T-cell (primary cell): ENCODE measurements around the gene TMEM19. TPM values are rescaled to one million over a fixed set of nuclear protein-coding genes. Genes with fewer than 3 reads are reported as not detected.

Source experiments
- ATAC-seq, 4 experiments: fragments of 200-7000 bp in 3 of 4; fragments of 150-1000 bp in 1 of 4; cut with Tn5 transposase; replicated peaks in 1 of 4; 1 replicate in 3 of 4; 2 replicates in 1 of 4; pipeline ENCODE4 v1.10.0; 2021; ENCODE audit warnings: moderate library complexity in 3 of 4, mild to moderate bottlenecking in 2 of 4, moderate number of reproducible peaks in 1 of 4
- CTCF ChIA-PET, 2 donors: fragments of 300-600 bp; sonication (Branson Sonifier 250); formaldehyde crosslinking; loops; one replicate each; lab custom pipeline; 2022; ENCODE audit warnings: antibody characterized with exemption in 2 of 2; lab: Charles Lee
- POLR2A ChIA-PET, 2 donors: fragments of 300-600 bp; sonication (Branson Sonifier 250); formaldehyde crosslinking; loops; one replicate each; lab custom pipeline; 2022; ENCODE audit warnings: antibody characterized with exemption in 2 of 2; lab: Charles Lee
- DNase-seq, 35 experiments: peaks; one replicate each; pipeline versions ENCODE4 v3.0.0 to v3.0.0-alpha.2; 2013 to 2023
- H3K27ac ChIP-seq: one replicate; pipeline ENCODE4 v1.5.1; 2013; ENCODE audit warnings: low read length
- H3K27me3 ChIP-seq, 2 experiments: replicated peaks in 1 of 2; 1 replicate in 1 of 2; 2 replicates in 1 of 2; pipeline versions ENCODE4 v1.6.1 to v1.7.0; 2013; ENCODE audit warnings: low read length in 1 of 2, mixed read lengths in 1 of 2; ENCODE audit not compliant: control insufficient read depth in 2 of 2, insufficient read depth in 2 of 2; ENCODE audit errors: extremely low read depth in 1 of 2
- H3K36me3 ChIP-seq, 2 donors: 1 replicate in 1 of 2; 2 replicates in 1 of 2; pipeline versions ENCODE4 v1.6.1 to v1.7.0; 2013; ENCODE audit warnings: low read length in 1 of 2; ENCODE audit not compliant: control insufficient read depth in 2 of 2, insufficient read depth in 1 of 2; ENCODE audit errors: extremely low read depth in 1 of 2
- H3K4me1 ChIP-seq, 2 experiments: 1 replicate in 1 of 2; 2 replicates in 1 of 2; pipeline versions ENCODE4 v1.6.1 to v1.7.0; 2013; ENCODE audit warnings: low read length in 2 of 2, mixed read lengths in 1 of 2; ENCODE audit not compliant: insufficient read depth in 2 of 2, control insufficient read depth in 1 of 2; ENCODE audit errors: extremely low read depth in 1 of 2
- H3K4me3 ChIP-seq, 2 donors: 1 replicate in 1 of 2; 2 replicates in 1 of 2; pipeline versions ENCODE4 v1.5.1 to v1.7.0; 2013; ENCODE audit warnings: mild to moderate bottlenecking in 2 of 2, low read length in 1 of 2, moderate library complexity in 1 of 2; ENCODE audit not compliant: control insufficient read depth in 1 of 2; ENCODE audit errors: extremely low read depth in 1 of 2
- H3K9me3 ChIP-seq: 2 replicates; pipeline ENCODE4 v1.7.0; 2013
- H3K27ac Mint-ChIP-seq, 2 donors: one replicate each; pipeline ENCODE4 v1.8.0; 2020 to 2021; ENCODE audit warnings: mild to moderate bottlenecking in 2 of 2, mixed read lengths in 2 of 2
- H3K27me3 Mint-ChIP-seq, 2 donors: one replicate each; pipeline ENCODE4 v1.8.0; 2021 to 2022; ENCODE audit warnings: mixed read lengths in 2 of 2
- H3K36me3 Mint-ChIP-seq: one replicate; pipeline ENCODE4 v1.8.0; 2021; ENCODE audit warnings: mixed read lengths
- H3K4me1 Mint-ChIP-seq, 3 donors: one replicate each; pipeline ENCODE4 v1.8.0; 2020 to 2022; ENCODE audit warnings: mixed read lengths in 3 of 3, mild to moderate bottlenecking in 1 of 3
- H3K4me3 Mint-ChIP-seq, 3 donors: one replicate each; pipeline ENCODE4 v1.8.0; 2020 to 2022; ENCODE audit warnings: mild to moderate bottlenecking in 3 of 3, mixed read lengths in 3 of 3, moderate library complexity in 3 of 3
- H3K9me3 Mint-ChIP-seq, 3 donors: one replicate each; pipeline ENCODE4 v1.8.0; 2020 to 2022; ENCODE audit warnings: mixed read lengths in 3 of 3
- WGBS: methylation state at CpG from one replicate; pipeline ENCODE4 v1.1.5; 2013; ENCODE audit warnings: missing lambda C conversion rate; ENCODE audit not compliant: insufficient coverage; 5-methylcytosine and 5-hydroxymethylcytosine counted together
- total RNA-seq, 35 experiments: library from RNA in 6 of 35; stranded (reverse) in 6 of 35; fragments of 120-200 nt in 1 of 35; gene quantifications; one replicate each; pipeline versions ENCODE4 v1.2.1 to v1.2.4 and lab custom pipeline; 2013 to 2026

TMEM19 gene
- total RNA-seq, 5 donors from 2014 or later (not counting 1 experiment from before 2014, with no cell fraction given), result 14.1 to 21.5 (median 17.7) TPM

DNA sequence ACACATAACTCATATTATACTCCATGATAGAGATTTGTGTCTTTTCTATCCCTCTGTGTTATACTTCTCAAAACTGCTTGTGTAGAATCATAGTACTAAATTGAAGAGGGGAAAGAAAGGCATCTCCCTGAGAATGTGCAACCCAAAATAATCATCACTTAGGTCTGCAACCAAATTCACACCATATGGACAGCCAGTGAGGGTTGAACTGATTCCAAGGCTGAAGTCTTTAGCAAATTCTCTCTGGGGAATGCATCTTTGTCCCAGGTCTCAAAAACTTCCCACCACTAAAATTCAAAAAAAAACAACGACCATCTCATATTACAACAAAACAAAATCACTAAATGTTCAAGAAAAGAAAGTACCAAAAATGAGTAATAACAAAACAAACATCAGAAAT is 33.2 kb upstream of the TMEM19 start:
- peaks cover 26 to 52% (median 50%) of the 10 kb centered on the region in 3 donors for H3K4me1 Mint-ChIP-seq
- H3K27me3 ChIP-seq, result no peaks in the 10 kb centered on the region
- no CpG with 5 or more reads among the region's 1 CpG for WGBS
- CTCF ChIA-PET, result interaction anchor here in 1 of 2 donors (0.6 to 0.7 kb wide), 2 partner anchors 16 to 107 kb away, joined by 3 to 5 read pairs; no protein-coding TSS in a partner anchor
- H3K4me1 ChIP-seq, result peaks cover 3% of the 10 kb centered on the region in 2 experiments
- H3K27ac ChIP-seq, result no peak overlapping the region
- H3K4me3 Mint-ChIP-seq, result no peak overlapping the region
- no peak for ATAC-seq
- no peaks in the 10 kb centered on the region for H3K27me3 Mint-ChIP-seq
- no peak overlapping the region for H3K4me3 ChIP-seq
- peaks cover 10 to 30% of the 10 kb centered on the region in 2 donors for H3K36me3 ChIP-seq
- H3K36me3 Mint-ChIP-seq, result peaks cover 34% of the 10 kb centered on the region
- POLR2A ChIA-PET, result interaction anchor here in 1 of 2 donors (1.0 kb wide), 1 partner anchor 11 kb away, joined by 3 read pairs; the partner anchor contains the start of gene ZFC3H1
- no peaks in the 10 kb centered on the region for H3K9me3 ChIP-seq
- H3K9me3 Mint-ChIP-seq, result no peaks in the 10 kb centered on the region
- DNase-seq, result no peak
- H3K27ac Mint-ChIP-seq, result no peak overlapping the region

DNA sequence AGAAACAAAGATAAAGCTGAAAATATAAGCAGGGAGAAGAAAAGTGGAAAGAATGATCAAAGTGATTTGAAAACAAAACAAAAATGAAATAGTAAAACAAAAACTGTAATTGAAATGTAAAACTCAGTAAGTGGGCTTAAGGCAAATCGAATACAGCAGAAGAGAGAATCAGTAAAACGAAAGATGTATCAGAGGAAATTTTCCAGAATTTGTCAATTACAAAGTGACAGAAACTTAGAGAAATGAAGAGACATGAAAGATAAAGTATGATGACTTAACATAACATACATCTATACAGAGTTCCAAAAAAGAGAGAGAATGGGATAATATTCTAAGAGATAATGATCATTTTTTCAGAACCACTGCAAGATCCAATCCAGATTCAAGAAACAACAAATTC is 32.7 kb upstream of the TMEM19 start:
- H3K27me3 ChIP-seq, result no peaks in the 10 kb centered on the region
- no peak for DNase-seq
- no peaks in the 10 kb centered on the region for H3K9me3 ChIP-seq
- H3K36me3 Mint-ChIP-seq, result peaks cover 34% of the 10 kb centered on the region
- no peak overlapping the region for H3K4me3 ChIP-seq
- ATAC-seq, result no peak
- no peak overlapping the region for H3K4me3 Mint-ChIP-seq
- ChIA-PET CTCF (interaction anchor here in 1 of 2 donors (0.6 to 0.7 kb wide), 2 partner anchors 16 to 107 kb away, joined by 3 to 5 read pairs; no protein-coding TSS in a partner anchor), POLR2A (interaction anchor here in 1 of 2 donors (1.0 kb wide), 1 partner anchor 10 kb away, joined by 3 read pairs; the partner anchor contains the start of gene ZFC3H1)
- H3K4me1 Mint-ChIP-seq, result peaks cover 26 to 49% (median 48%) of the 10 kb centered on the region in 3 donors
- H3K27ac Mint-ChIP-seq, result no peak overlapping the region
- WGBS, result no CpG with 5 or more reads among the region's 2 CpGs
- H3K27ac ChIP-seq, result no peak overlapping the region
- peaks cover 10 to 35% of the 10 kb centered on the region in 2 donors for H3K36me3 ChIP-seq
- H3K27me3 Mint-ChIP-seq, result no peaks in the 10 kb centered on the region
- peaks cover 3% of the 10 kb centered on the region in 2 experiments for H3K4me1 ChIP-seq
- H3K9me3 Mint-ChIP-seq, result no peaks in the 10 kb centered on the region

DNA sequence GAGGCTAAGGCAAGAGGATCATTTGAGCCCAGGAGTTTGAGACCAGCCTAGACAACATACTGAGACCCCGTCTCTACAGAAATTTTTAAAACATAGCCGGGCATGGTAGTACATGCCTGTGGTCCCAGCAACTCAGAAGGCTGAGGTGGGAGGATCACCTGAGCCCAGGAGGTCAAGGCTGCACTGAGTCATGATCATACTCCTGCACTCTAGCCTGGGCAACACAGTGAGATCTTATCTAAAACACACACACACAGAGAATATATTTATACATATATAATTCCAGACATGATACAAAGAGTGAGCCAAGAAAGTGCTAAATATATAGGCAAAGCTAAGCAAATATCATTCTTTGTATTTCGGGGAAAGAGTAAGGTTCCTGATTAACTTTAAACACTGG is 31.7 kb upstream of the TMEM19 start:
- H3K4me3 ChIP-seq, result no peak overlapping the region
- ChIA-PET CTCF (interaction anchor here in 1 of 2 donors (1.0 to 1.3 kb wide), 2 partner anchors 17 to 93 kb away, joined by 3 to 4 read pairs; no protein-coding TSS in a partner anchor), POLR2A (interaction anchor here in 1 of 2 donors (0.7 kb wide), 1 partner anchor 1547 kb away, joined by 4 read pairs; no protein-coding TSS in a partner anchor)
- H3K9me3 ChIP-seq, result no peaks in the 10 kb centered on the region
- Mint-ChIP-seq H3K4me1 (peaks cover 25 to 50% (median 49%) of the 10 kb centered on the region in 3 donors), H3K27me3 (no peaks in the 10 kb centered on the region), H3K36me3 (peaks cover 42% of the 10 kb centered on the region), H3K9me3 (no peaks in the 10 kb centered on the region), H3K4me3 (peak overlapping the region in 2 of 3 donors; percentile 41 to 63), H3K27ac (peak overlapping the region in 1 of 2 donors; percentile 16)
- H3K27ac ChIP-seq, result no peak overlapping the region
- WGBS, result no CpG with 5 or more reads among the region's 3 CpGs
- no peaks in the 10 kb centered on the region for H3K27me3 ChIP-seq
- no peak for ATAC-seq
- H3K4me1 ChIP-seq, result peaks cover 3% of the 10 kb centered on the region in 2 experiments
- H3K36me3 ChIP-seq, result peaks cover 10 to 45% of the 10 kb centered on the region in 2 donors
- no peak for DNase-seq

DNA sequence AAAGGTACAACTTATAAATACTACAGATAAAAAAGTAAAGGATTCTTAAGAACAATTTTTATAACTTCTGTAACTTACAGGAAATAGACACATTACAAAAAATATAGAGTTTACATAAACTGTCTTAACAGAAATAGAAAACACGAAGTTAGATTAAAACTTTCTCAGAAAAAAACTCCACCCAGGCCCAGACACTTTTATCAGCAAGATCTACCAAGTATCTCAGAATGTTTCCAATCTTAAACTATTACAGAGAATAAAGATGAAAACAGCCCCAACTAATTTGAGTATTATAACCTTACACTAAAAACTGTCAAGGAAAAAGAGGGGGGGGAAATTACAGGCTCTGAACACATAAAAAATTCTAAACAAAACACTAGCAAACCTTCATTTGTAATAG is 30.4 kb upstream of the TMEM19 start:
- Histone ChIP-seq H3K27me3 (no peaks in the 10 kb centered on the region), H3K9me3 (no peaks in the 10 kb centered on the region), H3K36me3 (peaks cover 10 to 52% of the 10 kb centered on the region in 2 donors), H3K27ac (no peak overlapping the region), H3K4me1 (peaks cover 3 to 6% of the 10 kb centered on the region in 2 experiments), H3K4me3 (no peak overlapping the region)
- Mint-ChIP-seq H3K27me3 (no peaks in the 10 kb centered on the region), H3K4me1 (peaks cover 29 to 53% (median 53%) of the 10 kb centered on the region in 3 donors), H3K9me3 (no peaks in the 10 kb centered on the region), H3K27ac (peak overlapping the region; percentile 46 to 48), H3K36me3 (peaks cover 41% of the 10 kb centered on the region), H3K4me3 (peak overlapping the region; percentile 21 to 63 (median 54))
- ATAC-seq, result no peak
- no peak for DNase-seq
- no CpG with 5 or more reads among the region's 1 CpG for WGBS
- ChIA-PET CTCF (interaction anchor here in 1 of 2 donors (1.3 kb wide), 1 partner anchor 91 kb away, joined by 4 read pairs; no protein-coding TSS in a partner anchor), POLR2A (no interaction called here)

DNA sequence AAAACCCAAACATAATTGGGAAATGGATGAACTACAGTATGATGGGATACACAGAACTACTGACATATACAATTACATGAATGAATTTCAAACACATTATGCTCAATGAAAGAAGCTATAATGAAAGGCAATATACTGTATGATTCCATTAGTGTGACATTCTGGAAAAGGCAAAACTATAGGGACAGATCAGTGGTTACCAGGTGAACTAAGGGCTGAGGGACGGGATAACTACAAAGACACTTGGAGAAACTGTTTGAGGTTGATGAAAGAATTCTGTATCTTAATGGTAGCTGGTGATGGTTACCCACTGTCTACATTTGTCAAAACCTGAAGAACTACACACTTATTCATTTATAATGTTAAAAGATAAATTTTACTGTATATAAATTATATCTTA is 30.0 kb upstream of the TMEM19 start:
- DNase-seq (no peak), ATAC-seq (no peak)
- no peaks in the 10 kb centered on the region for H3K9me3 Mint-ChIP-seq
- peaks cover 29 to 55% (median 55%) of the 10 kb centered on the region in 3 donors for H3K4me1 Mint-ChIP-seq
- H3K36me3 ChIP-seq, result peaks cover 10 to 52% of the 10 kb centered on the region in 2 donors
- H3K9me3 ChIP-seq, result no peaks in the 10 kb centered on the region
- peaks cover 41% of the 10 kb centered on the region for H3K36me3 Mint-ChIP-seq
- peak overlapping the region; percentile 29 to 46 for H3K27ac Mint-ChIP-seq
- WGBS, result no CpG with 5 or more reads among the region's 1 CpG
- no peak overlapping the region for H3K4me3 ChIP-seq
- H3K4me3 Mint-ChIP-seq, result peak overlapping the region; percentile 21 to 63 (median 54)
- CTCF ChIA-PET, result interaction anchor here in 1 of 2 donors (0.7 to 1.4 kb wide), 2 partner anchors 19 to 91 kb away, joined by 3 read pairs; no protein-coding TSS in a partner anchor
- POLR2A ChIA-PET, result no interaction called here
- no peaks in the 10 kb centered on the region for H3K27me3 Mint-ChIP-seq
- peaks cover 6 to 8% of the 10 kb centered on the region in 2 experiments for H3K4me1 ChIP-seq
- no peaks in the 10 kb centered on the region for H3K27me3 ChIP-seq
- H3K27ac ChIP-seq, result no peak overlapping the region

DNA sequence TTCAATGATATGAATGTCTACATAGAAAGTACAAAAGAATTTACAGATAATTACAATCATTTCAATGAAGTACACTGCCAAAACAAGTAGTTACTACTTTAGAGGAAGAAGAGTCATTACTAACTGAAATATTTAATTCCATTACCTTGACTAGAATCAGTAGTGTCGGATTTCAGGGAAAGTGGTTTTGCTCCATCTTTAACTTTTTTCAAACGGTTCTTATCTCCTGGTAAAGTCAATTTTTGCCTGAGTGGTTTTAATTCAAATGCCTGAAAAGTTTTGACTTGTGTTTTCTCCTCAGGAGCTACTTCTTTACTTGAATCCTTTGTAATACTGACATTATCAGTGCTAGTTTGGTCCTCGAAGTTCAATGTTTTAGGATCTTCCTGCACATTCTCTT is 29.1 kb upstream of the TMEM19 start:
- DNase-seq, result no peak
- H3K4me3 Mint-ChIP-seq, result peak overlapping the region in 1 of 3 donors; percentile 4
- CTCF ChIA-PET, result interaction anchor here in 1 of 2 donors (1.4 kb wide), 1 partner anchor 90 kb away, joined by 3 read pairs; no protein-coding TSS in a partner anchor
- H3K4me3 ChIP-seq, result no peak overlapping the region
- peaks cover 33 to 59% (median 58%) of the 10 kb centered on the region in 3 donors for H3K4me1 Mint-ChIP-seq
- H3K27me3 Mint-ChIP-seq, result no peaks in the 10 kb centered on the region
- no peaks in the 10 kb centered on the region for H3K9me3 ChIP-seq
- H3K27ac Mint-ChIP-seq, result peak overlapping the region in 1 of 2 donors; percentile 42
- H3K27me3 ChIP-seq, result no peaks in the 10 kb centered on the region
- WGBS, result no CpG with 5 or more reads among the region's 3 CpGs
- POLR2A ChIA-PET, result interaction anchor here in 1 of 2 donors (0.9 kb wide), 1 partner anchor 30 kb away, joined by 4 read pairs; no protein-coding TSS in a partner anchor
- ATAC-seq, result no peak
- peaks cover 10 to 48% of the 10 kb centered on the region in 2 donors for H3K36me3 ChIP-seq
- no peaks in the 10 kb centered on the region for H3K9me3 Mint-ChIP-seq
- H3K4me1 ChIP-seq, result peaks cover 9 to 14% of the 10 kb centered on the region in 2 experiments
- H3K36me3 Mint-ChIP-seq, result peaks cover 42% of the 10 kb centered on the region
- H3K27ac ChIP-seq, result no peak overlapping the region
